Measurements from ENCODE around the gene KDM6A.
"Not testable (repeated sequence)": the region's sequence is repeated elsewhere in the genome, so short reads cannot be mapped to it uniquely, and the experiment has no call there.

The KDM6A gene

GRCh38 chrX:44948406-44948805 is 75.4 kb downstream of the KDM6A start:
- H3K4me1 Mint-ChIP-seq (ENCODE audit: low read depth), result peaks cover 2% of the 10 kb centered on the region
- H3K4me3 Mint-ChIP-seq, result no peak overlapping the region
- H3K9me3 Mint-ChIP-seq, result peaks cover 6% of the 10 kb centered on the region
- DNase-seq (ENCODE audit: low spot score), result no peak
- peaks cover 10% of the 10 kb centered on the region for H3K36me3 Mint-ChIP-seq (ENCODE audit: low read depth)
- no peaks in the 10 kb centered on the region for H3K27me3 Mint-ChIP-seq (ENCODE audit: low read depth)
- H3K27ac Mint-ChIP-seq, result no peak overlapping the region

- Mint-ChIP-seq H3K4me3 (no peak overlapping the region), H3K36me3 (ENCODE audit: low read depth) (peaks cover 8% of the 10 kb centered on the region), H3K4me1 (ENCODE audit: low read depth) (peaks cover 2% of the 10 kb centered on the region), H3K27me3 (ENCODE audit: low read depth) (no peaks in the 10 kb centered on the region), H3K27ac (no peak overlapping the region), H3K9me3 (peaks cover 6% of the 10 kb centered on the region)
- DNase-seq (ENCODE audit: low spot score), result no peak
These were observed 76.1 kb downstream of the KDM6A start for GRCh38 chrX:44949125-44949524.

GRCh38 chrX:44950471-44951366 is 77.7 kb downstream of the KDM6A start:
- H3K27ac Mint-ChIP-seq, result peak overlapping the region; percentile 15

GRCh38 chrX:44951572-44952067 is 78.6 kb downstream of the KDM6A start:
- H3K27ac Mint-ChIP-seq, result no peak overlapping the region
- no peak overlapping the region for H3K4me3 Mint-ChIP-seq
- H3K4me1 Mint-ChIP-seq (ENCODE audit: low read depth), result peaks cover 6% of the 10 kb centered on the region
- no peaks in the 10 kb centered on the region for H3K9me3 Mint-ChIP-seq
- DNase-seq (ENCODE audit: low spot score), result no peak
- H3K27me3 Mint-ChIP-seq (ENCODE audit: low read depth), result no peaks in the 10 kb centered on the region
- no peaks in the 10 kb centered on the region for H3K36me3 Mint-ChIP-seq (ENCODE audit: low read depth)

More at GRCh38 chrX:44950471-44951366, 77.7 kb downstream of the KDM6A start:
- not testable (repeated sequence) for DNase-seq (ENCODE audit: low spot score); H3K9me3 Mint-ChIP-seq; H3K27me3 Mint-ChIP-seq (ENCODE audit: low read depth); H3K4me3 Mint-ChIP-seq; H3K36me3 Mint-ChIP-seq (ENCODE audit: low read depth); H3K4me1 Mint-ChIP-seq (ENCODE audit: low read depth)

- peaks cover 6% of the 10 kb centered on the region for H3K4me1 Mint-ChIP-seq (ENCODE audit: low read depth)
- DNase-seq (ENCODE audit: low spot score), result no peak
- H3K4me3 Mint-ChIP-seq, result no peak overlapping the region
- no peaks in the 10 kb centered on the region for H3K9me3 Mint-ChIP-seq
- no peaks in the 10 kb centered on the region for H3K27me3 Mint-ChIP-seq (ENCODE audit: low read depth)
- H3K36me3 Mint-ChIP-seq (ENCODE audit: low read depth), result no peaks in the 10 kb centered on the region
- no peak overlapping the region for H3K27ac Mint-ChIP-seq
These were observed 79.5 kb downstream of the KDM6A start for GRCh38 chrX:44952329-44953027.

- Mint-ChIP-seq H3K4me1 (ENCODE audit: low read depth) (peaks cover 4% of the 10 kb centered on the region), H3K4me3 (no peak overlapping the region), H3K27me3 (ENCODE audit: low read depth) (no peaks in the 10 kb centered on the region)
These were observed 80.9 kb downstream of the KDM6A start for GRCh38 chrX:44953734-44954502.

GRCh38 chrX:44954562-44954961 is 81.6 kb downstream of the KDM6A start:
- no peak for DNase-seq (ENCODE audit: low spot score)
- H3K9me3 Mint-ChIP-seq, result no peaks in the 10 kb centered on the region
- H3K36me3 Mint-ChIP-seq (ENCODE audit: low read depth), result no peaks in the 10 kb centered on the region
- peaks cover 6% of the 10 kb centered on the region for H3K4me1 Mint-ChIP-seq (ENCODE audit: low read depth)
- no peak overlapping the region for H3K27ac Mint-ChIP-seq
- H3K27me3 Mint-ChIP-seq (ENCODE audit: low read depth), result no peaks in the 10 kb centered on the region
- H3K4me3 Mint-ChIP-seq, result no peak overlapping the region

More at GRCh38 chrX:44953734-44954502, 80.9 kb downstream of the KDM6A start:
- no peak for DNase-seq (ENCODE audit: low spot score)
- H3K36me3 Mint-ChIP-seq (ENCODE audit: low read depth), result no peaks in the 10 kb centered on the region
- H3K9me3 Mint-ChIP-seq, result no peaks in the 10 kb centered on the region
- no peak overlapping the region for H3K27ac Mint-ChIP-seq

GRCh38 chrX:44957848-44958247 is 84.9 kb downstream of the KDM6A start:
- no peak overlapping the region for H3K4me3 Mint-ChIP-seq
- H3K4me1 Mint-ChIP-seq (ENCODE audit: low read depth), result peaks cover 22% of the 10 kb centered on the region
- H3K9me3 Mint-ChIP-seq, result no peaks in the 10 kb centered on the region
- H3K36me3 Mint-ChIP-seq (ENCODE audit: low read depth), result peaks cover 3% of the 10 kb centered on the region
- no peak overlapping the region for H3K27ac Mint-ChIP-seq
- no peaks in the 10 kb centered on the region for H3K27me3 Mint-ChIP-seq (ENCODE audit: low read depth)
- no peak for DNase-seq (ENCODE audit: low spot score)

GRCh38 chrX:44958480-44958879 is 85.5 kb downstream of the KDM6A start:
- H3K27me3 Mint-ChIP-seq (ENCODE audit: low read depth), result no peaks in the 10 kb centered on the region
- H3K9me3 Mint-ChIP-seq, result no peaks in the 10 kb centered on the region
- peaks cover 22% of the 10 kb centered on the region for H3K4me1 Mint-ChIP-seq (ENCODE audit: low read depth)
- H3K27ac Mint-ChIP-seq, result no peak overlapping the region
- H3K4me3 Mint-ChIP-seq, result no peak overlapping the region
- H3K36me3 Mint-ChIP-seq (ENCODE audit: low read depth), result peaks cover 8% of the 10 kb centered on the region
- DNase-seq (ENCODE audit: low spot score), result no peak

GRCh38 chrX:44961817-44962607 is 89.0 kb downstream of the KDM6A start:
- no peaks in the 10 kb centered on the region for H3K9me3 Mint-ChIP-seq
- H3K27ac Mint-ChIP-seq, result no peak overlapping the region
- no peak for DNase-seq (ENCODE audit: low spot score)
- H3K4me3 Mint-ChIP-seq, result no peak overlapping the region
- H3K27me3 Mint-ChIP-seq (ENCODE audit: low read depth), result no peaks in the 10 kb centered on the region
- peaks cover 17% of the 10 kb centered on the region for H3K36me3 Mint-ChIP-seq (ENCODE audit: low read depth)
- peaks cover 26% of the 10 kb centered on the region for H3K4me1 Mint-ChIP-seq (ENCODE audit: low read depth)

GRCh38 chrX:44962944-44963343 is 90.0 kb downstream of the KDM6A start:
- H3K4me1 Mint-ChIP-seq (ENCODE audit: low read depth), result peaks cover 34% of the 10 kb centered on the region
- H3K36me3 Mint-ChIP-seq (ENCODE audit: low read depth), result peaks cover 26% of the 10 kb centered on the region
- H3K27ac Mint-ChIP-seq, result no peak overlapping the region
- DNase-seq (ENCODE audit: low spot score), result no peak
- H3K27me3 Mint-ChIP-seq (ENCODE audit: low read depth), result no peaks in the 10 kb centered on the region
- no peaks in the 10 kb centered on the region for H3K9me3 Mint-ChIP-seq
- H3K4me3 Mint-ChIP-seq, result no peak overlapping the region

- Mint-ChIP-seq H3K4me1 (ENCODE audit: low read depth) (peaks cover 16% of the 10 kb centered on the region), H3K4me3 (no peak overlapping the region), H3K27ac (no peak overlapping the region), H3K36me3 (ENCODE audit: low read depth) (peaks cover 26% of the 10 kb centered on the region), H3K9me3 (no peaks in the 10 kb centered on the region), H3K27me3 (ENCODE audit: low read depth) (no peaks in the 10 kb centered on the region)
- no peak for DNase-seq (ENCODE audit: low spot score)
These were observed 94.2 kb downstream of the KDM6A start for GRCh38 chrX:44967221-44967620.

GRCh38 chrX:44970709-44971108 is 97.7 kb downstream of the KDM6A start:
- H3K27me3 Mint-ChIP-seq (ENCODE audit: low read depth), result no peaks in the 10 kb centered on the region
- H3K4me3 Mint-ChIP-seq, result no peak overlapping the region
- no peak for DNase-seq (ENCODE audit: low spot score)
- H3K4me1 Mint-ChIP-seq (ENCODE audit: low read depth), result peaks cover 15% of the 10 kb centered on the region
- peaks cover 39% of the 10 kb centered on the region for H3K36me3 Mint-ChIP-seq (ENCODE audit: low read depth)
- H3K27ac Mint-ChIP-seq, result no peak overlapping the region
- H3K9me3 Mint-ChIP-seq, result peaks cover 20% of the 10 kb centered on the region

Measured in T-helper 2 cell treated with Interferon-gamma antibody and Interleukin-4, amounts not matched to agents 5 μg/mL and 100 μg/mL, for 36 hours (primary cell).